Measurements from ENCODE around the gene PRKCG.

PRKCG gene

DNA sequence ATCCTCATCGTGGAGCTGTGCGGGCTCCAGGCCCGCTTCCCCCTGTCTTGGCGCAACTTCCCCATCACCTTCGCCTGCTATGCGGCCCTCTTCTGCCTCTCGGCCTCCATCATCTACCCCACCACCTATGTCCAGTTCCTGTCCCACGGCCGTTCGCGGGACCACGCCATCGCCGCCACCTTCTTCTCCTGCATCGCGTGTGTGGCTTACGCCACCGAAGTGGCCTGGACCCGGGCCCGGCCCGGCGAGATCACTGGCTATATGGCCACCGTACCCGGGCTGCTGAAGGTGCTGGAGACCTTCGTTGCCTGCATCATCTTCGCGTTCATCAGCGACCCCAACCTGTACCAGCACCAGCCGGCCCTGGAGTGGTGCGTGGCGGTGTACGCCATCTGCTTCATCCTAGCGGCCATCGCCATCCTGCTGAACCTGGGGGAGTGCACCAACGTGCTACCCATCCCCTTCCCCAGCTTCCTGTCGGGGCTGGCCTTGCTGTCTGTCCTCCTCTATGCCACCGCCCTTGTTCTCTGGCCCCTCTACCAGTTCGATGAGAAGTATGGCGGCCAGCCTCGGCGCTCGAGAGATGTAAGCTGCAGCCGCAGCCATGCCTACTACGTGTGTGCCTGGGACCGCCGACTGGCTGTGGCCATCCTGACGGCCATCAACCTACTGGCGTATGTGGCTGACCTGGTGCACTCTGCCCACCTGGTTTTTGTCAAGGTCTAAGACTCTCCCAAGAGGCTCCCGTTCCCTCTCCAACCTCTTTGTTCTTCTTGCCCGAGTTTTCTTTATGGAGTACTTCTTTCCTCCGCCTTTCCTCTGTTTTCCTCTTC lies 8.0 kb upstream of the PRKCG start:
- no peak for DNase-seq

DNA sequence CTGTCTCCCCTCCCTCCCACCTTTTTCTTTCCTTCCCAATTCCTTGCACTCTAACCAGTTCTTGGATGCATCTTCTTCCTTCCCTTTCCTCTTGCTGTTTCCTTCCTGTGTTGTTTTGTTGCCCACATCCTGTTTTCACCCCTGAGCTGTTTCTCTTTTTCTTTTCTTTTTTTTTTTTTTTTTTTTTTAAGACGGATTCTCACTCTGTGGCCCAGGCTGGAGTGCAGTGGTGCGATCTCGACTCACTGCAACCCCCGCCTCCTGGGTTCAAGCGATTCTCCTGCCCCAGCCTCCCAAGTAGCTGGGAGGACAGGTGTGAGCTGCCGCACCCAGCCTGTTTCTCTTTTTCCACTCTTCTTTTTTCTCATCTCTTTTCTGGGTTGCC lies 7.4 kb upstream of the PRKCG start:
- DNase-seq: no peak

DNA sequence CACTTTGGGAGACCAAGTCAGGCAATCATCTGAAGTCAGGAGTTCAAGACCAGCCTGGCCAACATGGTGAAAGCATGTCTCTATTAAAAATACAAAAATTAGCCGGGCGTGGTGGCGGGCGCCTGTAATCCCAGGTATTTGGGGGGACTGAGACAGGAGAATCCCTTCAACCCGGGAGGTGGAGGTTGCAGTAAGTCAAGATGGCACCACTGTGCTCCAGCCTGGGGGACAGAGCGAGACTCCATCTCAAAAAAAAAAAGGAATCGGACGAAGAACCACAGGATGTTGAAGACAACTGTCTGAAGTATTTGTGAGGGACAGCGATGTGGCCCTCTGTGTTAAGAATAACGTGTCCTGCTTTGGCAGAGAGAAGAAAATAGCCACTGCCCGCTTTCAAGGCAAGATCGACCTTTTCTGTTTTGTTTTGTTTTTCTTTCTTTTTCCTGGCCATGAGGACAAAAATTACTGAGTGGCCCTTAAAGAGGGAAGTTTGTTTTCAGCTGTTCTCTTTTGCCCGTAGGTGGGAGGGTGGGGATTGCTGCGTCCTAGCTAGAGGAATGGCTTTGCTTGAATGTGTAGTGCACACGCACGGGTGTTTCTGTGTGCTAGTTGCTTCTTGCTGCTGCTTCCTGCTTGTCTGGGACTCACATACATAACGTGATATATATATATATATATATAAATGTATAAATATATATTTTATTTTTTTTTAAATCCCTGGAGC lies 6.2 kb upstream of the PRKCG start:
- DNase-seq: no peak

DNA sequence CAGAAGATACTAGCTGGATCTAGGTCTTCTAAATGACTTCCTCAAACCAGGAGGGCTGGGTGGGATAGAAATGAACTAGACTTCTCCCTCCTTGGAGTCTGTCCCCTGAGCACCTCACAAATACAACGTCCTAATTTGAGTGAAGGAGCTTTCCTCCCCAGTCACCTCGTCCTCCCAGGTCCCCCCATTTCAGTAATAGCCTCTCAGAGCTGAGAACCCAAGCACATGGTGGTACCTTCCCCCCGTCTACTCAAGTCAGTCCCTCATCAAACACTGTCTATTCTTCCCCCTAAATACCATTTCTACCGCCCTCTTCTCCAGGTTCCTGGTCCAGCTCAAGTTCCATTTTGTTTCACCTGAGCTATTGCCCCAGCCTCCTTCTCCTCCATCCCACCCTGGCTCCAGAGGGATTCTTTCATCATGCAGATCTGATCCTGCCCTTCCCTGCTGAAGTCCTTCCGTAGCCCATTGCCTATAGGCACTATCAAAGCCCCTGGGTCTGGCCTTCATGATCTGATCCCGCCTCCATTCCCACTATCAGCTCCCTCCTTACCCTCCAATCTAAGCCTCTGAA lies 5.3 kb upstream of the PRKCG start:
- DNase-seq: no peak

DNA sequence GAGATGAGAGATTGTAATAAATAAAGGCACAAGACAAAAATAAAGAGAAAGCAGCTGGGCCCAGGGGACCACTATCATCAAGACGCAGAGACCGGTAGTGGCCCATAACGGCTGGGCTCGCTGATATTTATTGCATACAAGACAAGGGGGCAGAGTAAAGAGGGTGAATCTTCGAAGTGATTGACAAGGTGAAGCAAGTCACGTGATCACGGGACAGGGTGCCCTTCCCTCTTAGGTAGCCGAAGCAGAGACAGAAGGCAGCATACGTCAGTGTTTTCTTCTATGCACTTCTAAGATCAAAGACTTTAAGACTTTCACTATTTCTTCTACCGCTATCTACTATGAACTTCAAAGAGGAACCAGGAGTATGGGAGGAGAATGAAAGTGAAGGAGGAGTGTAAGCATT lies 4.6 kb upstream of the PRKCG start:
- no peak for DNase-seq

DNA sequence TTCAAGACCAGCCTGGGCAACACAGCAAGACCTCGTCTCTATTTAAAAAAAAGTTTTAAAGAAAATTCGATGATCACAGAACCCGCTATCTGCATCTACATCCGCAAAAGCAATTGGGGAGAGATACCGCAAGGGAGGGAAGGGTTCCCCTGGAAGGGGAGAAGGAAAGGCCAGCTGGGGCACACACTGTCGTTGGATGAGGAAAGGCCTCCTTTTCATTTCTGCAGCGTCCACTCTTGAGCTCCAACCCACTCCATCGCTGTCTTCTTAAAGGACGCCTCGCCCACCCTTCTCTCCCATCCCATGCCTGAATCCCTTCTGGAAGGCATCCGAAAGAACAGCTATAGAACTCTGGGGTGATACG lies 3.2 kb upstream of the PRKCG start:
- no peak for DNase-seq

DNA sequence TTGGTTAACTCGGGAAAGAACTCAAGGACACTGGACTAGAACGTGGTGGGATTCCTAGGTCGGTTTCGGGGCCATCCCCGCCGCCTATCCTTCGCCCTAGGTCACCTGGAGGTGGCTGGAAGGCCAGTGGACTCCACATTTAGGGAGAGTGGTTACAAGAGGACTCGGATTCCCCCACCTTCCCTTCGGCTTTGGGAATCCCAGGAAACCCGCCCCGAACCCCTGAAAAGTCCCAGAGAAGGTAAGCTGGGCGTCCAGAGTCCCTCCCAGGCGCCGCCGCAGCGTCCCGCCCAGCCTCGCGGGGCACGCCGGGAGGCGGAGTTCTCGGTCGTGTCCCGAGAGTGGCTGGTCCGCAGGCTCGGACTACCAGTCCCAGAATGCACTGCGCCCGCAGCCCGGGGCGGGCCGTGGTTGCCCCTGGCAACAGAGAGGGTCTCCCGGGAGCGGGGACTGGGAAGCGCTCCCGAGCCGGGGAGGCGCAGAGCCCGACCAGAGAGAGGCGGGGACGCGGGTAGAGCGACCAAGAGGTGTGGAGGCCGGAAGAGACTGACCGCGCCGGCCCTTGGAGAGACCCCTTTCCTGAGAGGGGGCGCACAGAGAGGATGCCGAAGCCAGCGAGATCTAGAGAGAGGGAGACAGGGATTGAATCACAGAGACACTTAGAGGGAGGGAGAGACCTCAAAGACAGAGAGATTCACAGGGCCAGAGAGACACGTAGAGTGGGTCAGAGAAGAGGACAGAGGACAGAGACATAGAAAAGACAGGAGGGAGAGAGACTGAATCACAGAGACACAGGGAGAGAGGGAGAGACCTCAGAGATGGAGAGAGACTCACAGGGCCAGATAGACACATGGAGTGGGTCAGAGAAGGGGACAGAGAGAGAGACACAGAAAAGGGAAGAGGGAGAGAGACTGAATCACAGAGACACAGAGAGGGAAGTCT lies 2.6 kb upstream of the PRKCG start:
- no peak for DNase-seq

DNA sequence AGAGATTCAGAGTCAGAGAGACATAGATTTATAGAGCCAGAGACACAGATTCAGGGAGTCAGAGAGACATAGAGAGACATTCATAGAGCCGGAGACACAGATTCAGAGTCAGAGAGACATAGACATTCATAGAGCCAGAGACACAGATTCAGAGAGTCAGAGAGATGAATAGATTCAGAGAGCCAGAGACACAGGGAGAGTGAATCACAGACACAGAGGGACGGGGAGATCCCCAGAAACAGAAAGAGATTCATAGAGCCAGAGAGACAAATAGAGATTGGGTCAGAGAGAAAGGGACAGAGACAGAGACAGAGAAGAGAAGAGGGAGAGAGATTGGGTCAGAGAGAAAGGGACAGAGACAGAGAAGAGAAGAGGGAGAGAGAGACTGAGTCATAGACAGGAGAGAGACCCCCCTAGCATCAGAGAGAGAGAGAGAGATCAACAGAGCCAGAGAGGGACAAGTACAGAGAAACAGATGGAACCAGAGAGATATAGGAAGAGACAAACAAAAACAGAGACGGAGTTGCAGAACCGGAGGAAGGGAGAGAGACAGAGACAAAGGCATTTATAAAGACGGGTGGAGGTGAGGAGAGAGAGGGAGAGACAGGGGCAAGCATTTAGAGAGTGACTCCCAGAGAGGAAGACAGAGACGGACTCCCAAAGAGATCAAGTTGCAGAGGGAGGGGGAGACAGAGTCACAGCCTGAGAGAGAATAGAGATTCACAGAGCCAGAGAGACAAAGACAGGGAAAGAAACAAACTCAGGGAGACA lies 1.1 kb upstream of the PRKCG start:
- DNase-seq: no peak

DNA sequence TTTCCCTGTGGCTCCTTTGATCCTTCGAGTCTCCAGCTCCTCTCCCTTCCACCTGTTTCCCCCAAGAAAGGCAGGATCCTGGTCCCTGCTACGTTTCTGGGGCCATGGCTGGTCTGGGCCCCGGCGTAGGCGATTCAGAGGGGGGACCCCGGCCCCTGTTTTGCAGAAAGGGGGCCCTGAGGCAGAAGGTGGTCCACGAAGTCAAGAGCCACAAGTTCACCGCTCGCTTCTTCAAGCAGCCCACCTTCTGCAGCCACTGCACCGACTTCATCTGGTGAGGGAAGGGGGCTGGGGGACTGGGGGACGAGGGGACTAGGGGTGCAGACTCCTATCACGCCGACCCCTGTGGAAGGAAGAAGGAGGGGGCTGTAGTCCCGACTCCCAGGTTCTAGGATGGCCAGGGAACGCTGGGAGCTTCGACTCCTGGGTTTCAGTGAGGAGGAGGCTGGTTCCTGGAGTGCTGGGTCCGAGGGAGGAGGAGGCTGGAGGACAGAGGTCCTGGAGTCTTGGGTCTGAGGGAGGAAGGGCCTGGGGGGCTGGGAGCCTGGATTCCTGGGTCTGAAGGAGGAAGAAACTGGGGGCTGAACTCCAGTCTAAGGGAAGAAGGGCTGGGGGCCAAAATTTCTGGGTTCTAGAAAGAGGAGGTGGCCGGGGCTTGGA lies 524 bp downstream of the PRKCG start:
- no peak for DNase-seq

DNA sequence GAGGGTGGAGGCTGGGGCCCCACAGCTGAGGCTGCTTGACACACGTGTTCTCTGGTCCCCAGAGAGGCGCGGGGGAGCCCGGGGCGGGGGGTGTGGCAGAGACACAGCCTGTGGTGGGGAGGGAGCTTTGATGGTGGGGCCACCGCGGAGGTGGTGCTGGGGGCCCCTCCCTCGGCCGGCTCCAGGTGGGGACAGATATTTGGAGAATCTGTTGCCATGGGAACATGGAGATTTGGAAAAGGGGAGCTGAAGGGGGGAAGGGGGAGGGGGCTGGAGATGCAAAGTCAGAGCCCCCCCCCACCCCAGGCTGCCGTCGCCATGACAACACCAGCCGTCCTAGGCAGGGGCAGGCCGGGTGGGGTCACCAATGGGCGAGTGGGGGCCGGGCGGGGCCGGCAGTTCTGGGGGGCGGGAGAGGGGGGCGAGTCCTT lies 1.2 kb downstream of the PRKCG start:
- no peak for DNase-seq

DNA sequence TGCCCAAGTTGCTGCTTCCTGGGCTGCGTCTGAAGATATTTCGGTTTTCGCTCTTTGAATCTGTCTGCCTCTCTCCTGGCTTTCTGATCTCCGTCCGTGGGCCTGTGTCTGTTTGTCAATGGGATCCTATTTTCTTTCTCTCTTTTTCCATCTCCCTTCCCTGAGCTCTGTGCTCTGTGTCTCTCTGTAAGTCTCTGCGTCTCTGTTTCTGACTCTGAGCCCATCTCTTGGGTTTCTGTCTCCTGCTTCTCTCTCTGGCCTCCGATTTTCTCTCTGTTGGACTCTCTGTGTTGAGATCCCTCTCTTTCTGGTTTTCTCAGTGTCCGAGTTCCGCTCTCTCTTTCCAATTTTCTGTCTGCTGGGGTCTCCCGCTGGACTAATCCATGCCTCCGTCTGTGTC lies 1.7 kb downstream of the PRKCG start:
- DNase-seq: no peak

DNA sequence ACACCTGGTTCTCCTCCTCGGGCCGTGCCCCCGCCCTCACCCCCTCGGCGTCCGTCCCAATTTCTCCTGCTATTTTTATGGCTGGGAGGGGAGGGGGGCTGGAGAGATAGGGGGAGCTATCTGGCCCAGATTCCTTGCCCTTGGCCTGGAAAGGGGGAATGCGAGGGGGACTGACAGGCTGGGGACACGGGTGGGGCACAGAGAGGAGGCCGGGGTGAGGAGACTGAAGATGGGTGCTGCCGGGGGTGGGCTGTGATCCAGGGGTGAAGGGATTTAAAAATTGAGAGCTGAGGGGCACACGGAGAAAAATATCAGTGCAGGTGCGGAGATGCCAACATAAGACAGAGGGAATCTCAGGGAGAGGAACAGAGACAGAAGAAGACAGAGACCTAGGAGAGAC lies 2.3 kb downstream of the PRKCG start:
- no peak for DNase-seq

DNA sequence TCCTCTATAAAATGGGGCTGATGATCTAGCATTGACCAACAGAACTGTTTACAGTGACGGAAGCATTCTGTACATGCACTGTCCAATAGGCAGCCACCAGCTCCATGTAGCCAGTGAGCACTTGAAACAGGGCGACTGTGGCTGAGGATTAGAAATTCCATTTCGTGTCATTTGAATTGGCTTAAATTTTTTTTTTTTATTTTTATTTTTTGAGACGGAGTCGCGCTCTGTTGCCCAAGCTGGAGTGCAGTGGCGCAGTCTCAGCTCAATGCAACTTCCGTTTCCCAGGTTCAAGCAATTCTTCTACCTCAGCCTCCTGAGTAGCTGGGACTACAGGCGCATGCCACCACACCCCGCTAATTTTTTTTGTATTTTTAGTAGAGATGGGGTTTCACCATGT lies 3.0 kb downstream of the PRKCG start:
- no peak for DNase-seq

DNA sequence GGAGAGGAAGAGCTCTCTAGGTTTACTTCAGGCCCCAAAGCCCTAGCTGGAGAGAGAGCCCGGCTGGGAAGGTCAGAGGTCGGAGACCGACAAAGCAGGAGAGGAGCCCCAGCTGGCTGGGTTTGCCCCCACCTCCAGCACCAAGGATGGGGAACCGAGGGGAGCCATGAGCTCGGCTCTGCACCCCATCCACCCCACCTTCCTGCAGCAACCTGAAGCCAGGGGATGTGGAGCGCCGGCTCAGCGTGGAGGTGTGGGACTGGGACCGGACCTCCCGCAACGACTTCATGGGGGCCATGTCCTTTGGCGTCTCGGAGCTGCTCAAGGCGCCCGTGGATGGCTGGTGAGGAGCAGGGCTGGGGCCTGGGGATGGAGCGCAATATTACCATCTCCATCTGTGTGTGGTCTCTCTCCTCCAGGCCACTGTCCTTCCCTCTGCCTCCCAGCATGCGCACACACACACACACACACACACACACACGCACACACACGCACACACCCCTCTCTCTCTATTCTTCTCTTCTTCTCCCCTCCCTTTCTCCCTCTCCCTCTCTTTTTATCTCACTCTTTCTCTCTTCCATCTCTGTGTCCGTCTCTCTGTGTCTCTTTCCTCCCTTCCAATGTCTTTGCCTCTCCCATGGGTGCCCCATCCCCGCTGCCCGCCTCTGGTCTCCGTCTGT lies 10.4 kb downstream of the PRKCG start:
- DNase-seq: no peak

DNA sequence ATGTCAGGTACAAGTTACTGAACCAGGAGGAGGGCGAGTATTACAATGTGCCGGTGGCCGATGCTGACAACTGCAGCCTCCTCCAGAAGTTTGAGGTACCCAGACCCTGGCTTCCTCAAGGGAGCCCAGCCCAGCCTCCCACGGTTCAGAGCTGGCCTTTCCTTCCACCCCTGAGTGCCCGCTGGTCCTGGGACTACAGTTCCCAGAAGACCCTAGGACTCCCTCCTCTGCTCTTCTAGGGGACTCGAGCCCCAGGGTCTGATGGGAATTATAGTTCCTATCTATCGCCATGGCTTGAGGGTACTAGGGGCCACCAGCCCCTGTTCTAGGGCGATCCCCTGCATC lies 11.0 kb downstream of the PRKCG start:
- no peak for DNase-seq

DNA sequence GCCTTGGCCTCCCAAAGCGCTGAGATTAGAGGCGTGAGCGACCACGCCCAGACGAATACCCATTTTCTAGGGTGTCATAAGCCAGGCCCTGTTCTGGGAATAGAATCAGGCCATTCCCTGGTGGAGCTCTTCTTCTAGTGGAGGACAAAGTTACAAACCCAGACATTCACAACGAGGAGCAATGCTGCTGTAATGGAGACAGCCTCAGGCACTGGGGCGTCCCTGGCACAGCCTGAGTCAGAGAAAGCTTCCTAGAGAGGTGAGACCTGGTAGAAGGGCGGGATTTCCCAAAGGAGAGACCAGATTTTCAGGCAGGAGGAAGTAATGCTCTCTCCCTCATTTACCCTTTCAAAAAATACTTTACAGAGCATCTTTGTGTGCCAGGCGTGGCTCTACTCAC lies 12.7 kb downstream of the PRKCG start:
- no peak for DNase-seq

DNA sequence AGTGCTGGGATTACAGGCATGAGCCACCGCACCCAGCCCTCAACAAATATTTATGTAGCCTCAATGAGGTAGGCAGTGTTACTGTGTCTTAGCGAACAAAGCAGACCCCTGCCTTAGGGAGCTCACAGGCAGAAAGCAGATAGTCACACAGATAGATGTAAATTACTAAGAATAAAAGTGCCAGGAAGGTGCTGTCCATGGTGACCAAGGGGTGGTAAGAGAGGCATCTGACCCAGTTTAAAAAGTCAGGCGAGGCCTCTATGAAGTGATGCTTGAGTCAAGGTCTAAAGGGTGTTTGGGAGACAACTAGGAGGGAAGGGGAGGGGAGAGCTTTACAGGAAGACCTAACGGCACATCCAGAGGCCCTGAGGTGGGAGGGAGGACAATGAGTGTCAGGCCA lies 14.7 kb downstream of the PRKCG start:
- DNase-seq: no peak

DNA sequence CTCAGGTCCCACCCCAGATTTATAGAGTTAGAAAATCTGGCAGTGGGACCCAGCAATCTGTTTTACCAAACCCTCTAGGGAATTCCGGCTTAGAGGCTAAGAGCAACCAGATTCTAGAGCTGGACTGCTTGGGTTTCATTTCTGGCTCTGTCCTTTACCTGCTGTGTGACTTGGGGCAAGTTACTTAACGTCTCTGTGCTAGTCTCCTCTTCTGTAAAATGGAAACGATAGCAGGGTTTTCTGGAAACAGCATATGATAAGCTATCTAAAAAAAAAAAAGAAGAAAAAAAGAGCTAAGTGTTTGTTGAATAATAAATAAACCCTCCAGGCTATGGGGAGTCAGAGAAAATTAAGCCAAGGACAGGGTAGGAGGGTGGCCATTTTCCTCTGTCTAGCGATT lies 15.5 kb downstream of the PRKCG start:
- no peak for DNase-seq

DNA sequence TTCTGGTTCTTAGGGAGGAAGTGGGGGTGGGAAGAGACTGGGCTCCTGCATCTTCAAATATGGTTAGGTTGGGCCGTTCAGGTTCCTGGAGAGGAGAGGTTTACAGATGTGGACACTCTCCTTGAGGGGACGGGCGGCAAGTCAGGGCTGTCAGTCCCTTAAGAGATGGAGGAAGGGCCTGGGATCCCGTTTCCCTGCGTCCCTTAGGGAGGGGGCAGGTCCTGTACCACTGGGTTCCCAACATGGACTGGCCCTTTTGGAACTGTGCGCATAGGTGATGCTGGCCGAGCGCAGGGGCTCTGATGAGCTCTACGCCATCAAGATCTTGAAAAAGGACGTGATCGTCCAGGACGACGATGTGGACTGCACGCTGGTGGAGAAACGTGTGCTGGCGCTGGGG lies 16.2 kb downstream of the PRKCG start:
- DNase-seq: no peak

DNA sequence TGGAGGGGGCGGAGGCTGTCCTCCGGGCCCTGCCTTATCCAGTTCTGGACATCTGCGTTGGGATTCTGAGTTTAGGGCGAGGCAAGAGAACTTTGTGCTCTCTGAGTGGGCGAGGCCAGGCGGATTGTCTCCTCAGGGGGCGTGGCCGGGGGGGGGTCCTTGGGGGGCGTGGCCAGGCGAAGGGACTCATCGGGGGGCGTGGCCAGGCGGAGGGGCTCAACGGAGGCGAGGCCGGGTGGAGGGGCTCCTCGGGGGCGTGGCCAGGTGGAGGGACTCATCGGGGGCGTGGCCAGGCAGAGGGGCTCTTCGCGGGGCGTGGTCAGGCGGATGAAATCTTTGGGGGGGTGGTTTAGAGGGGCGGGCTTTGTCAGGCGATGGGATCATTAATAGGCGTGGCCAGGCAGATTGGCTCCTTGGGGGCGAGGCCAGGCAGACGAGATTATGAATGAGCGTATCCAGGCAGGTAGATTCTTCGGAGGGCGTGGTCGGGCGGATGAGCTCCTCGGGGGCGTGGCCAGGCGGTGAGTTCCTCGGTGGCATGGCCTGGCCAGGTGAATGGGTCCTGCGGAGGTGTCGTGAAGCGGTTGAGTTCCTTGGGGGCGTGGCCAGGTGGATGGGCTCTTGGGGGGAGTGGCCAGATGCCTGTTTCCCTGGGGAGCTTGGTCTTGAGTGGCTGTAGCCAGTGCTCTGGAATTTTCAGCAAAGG lies 16.8 kb downstream of the PRKCG start:
- no peak for DNase-seq
